Breast epithelium (tissue), 4 donors: ENCODE measurements around the gene MAN1C1. TPM values are rescaled to one million over a fixed set of nuclear protein-coding genes. Genes with fewer than 3 reads are reported as not detected.

Experiments used
- DNase-seq, 2 donors: peaks; one replicate each; pipeline ENCODE4 v3.0.0-alpha.2; 2019; ENCODE audit warnings: low spot score in 2 of 2
- H3K27ac ChIP-seq, 2 donors: fragments of 200-600 bp; sonication (generic) in 1 of 2; one replicate each; pipeline ENCODE4 v1.5.1; 2016 to 2019; ENCODE audit warnings: mild to moderate bottlenecking in 1 of 2
- H3K27me3 ChIP-seq, 2 donors: fragments of 200-600 bp; sonication (generic) in 1 of 2; one replicate each; pipeline versions ENCODE4 v1.5.1 to v1.6.0; 2017 to 2019; ENCODE audit warnings: control low read depth in 1 of 2, mild to moderate bottlenecking in 1 of 2
- H3K36me3 ChIP-seq: fragments of 200-600 bp; one replicate; pipeline ENCODE4 v1.5.1; 2019
- H3K4me1 ChIP-seq, 2 donors: fragments of 200-600 bp; sonication (generic); one replicate each; pipeline ENCODE4 v1.5.1; 2016 to 2019; ENCODE audit warnings: control low read depth in 1 of 2
- H3K4me3 ChIP-seq, 3 donors: fragments of 200-600 bp; sonication (generic); 1 replicate in 2 of 3; 2 replicates in 1 of 3; pipeline ENCODE4 v1.5.1; 2016 to 2019; ENCODE audit warnings: mild to moderate bottlenecking in 3 of 3, moderate library complexity in 2 of 3
- H3K9me3 ChIP-seq, 2 donors: fragments of 200-600 bp; sonication (generic) in 1 of 2; one replicate each; pipeline ENCODE4 v1.5.1; 2016 to 2019; ENCODE audit warnings: control low read depth in 1 of 2
- CTCF ChIP-seq, 3 donors: fragments of 450-650 bp; IDR thresholded peaks; one replicate each; pipeline ENCODE4 v1.5.1; 2016 to 2017; ENCODE audit warnings: antibody characterized with exemption in 3 of 3, mild to moderate bottlenecking in 3 of 3, moderate library complexity in 3 of 3
- POLR2A ChIP-seq: fragments of 450-650 bp; IDR thresholded peaks from one replicate; pipeline ENCODE4 v1.6.1; 2016; ENCODE audit warnings: antibody characterized with exemption, mild to moderate bottlenecking, moderate library complexity
- POLR2AphosphoS5 ChIP-seq, 3 donors: sonication (generic); formaldehyde crosslinking; IDR thresholded peaks; one replicate each; pipeline ENCODE4 v1.6.1; 2017; ENCODE audit warnings: antibody characterized with exemption in 3 of 3
- intact Hi-C: fragments of 100-400 bp; cut with DNase I; formaldehyde crosslinking; loops from one replicate; pipeline ENCODE4 v1.15.1; 2023; ENCODE audit warnings: low total_unique reads
- total RNA-seq, 3 donors: library from RNA; depleted of rRNA; stranded (reverse); fragments of >200 nt; gene quantifications; one replicate each; pipeline ENCODE4 v1.1.0, GENCODE V29; 2016

MAN1C1 gene
- total RNA-seq, 3 donors from 2014 or later: 6.7 to 13.8 (median 6.9) TPM

- Histone ChIP-seq H3K27ac (peak overlapping the region; percentile 63 to 68), H3K9me3 (no peaks in the 10 kb centered on the region), H3K27me3 (no peaks in the 10 kb centered on the region), H3K36me3 (no peaks in the 10 kb centered on the region), H3K4me3 (peak overlapping the region in 1 of 3 donors; percentile 31), H3K4me1 (no peaks in the 10 kb centered on the region)
- peak in 1 of 2 donors; percentile 53 for DNase-seq
- intact Hi-C loops: no loop called here
- no peak for TF ChIP-seq POLR2A
- no peak for TF ChIP-seq CTCF (IDR thresholded peaks at IDR 0.05)
- TF ChIP-seq POLR2AphosphoS5 (IDR thresholded peaks at IDR 0.05): no peak
Measured at GRCh38 chr1:25748531-25749205, 132.1 kb downstream of the MAN1C1 start.

GRCh38 chr1:25750923-25751605 lies 134.5 kb downstream of the MAN1C1 start:
- Histone ChIP-seq H3K36me3 (no peaks in the 10 kb centered on the region), H3K9me3 (no peaks in the 10 kb centered on the region), H3K4me1 (no peaks in the 10 kb centered on the region), H3K27ac (no peak overlapping the region), H3K4me3 (no peak overlapping the region), H3K27me3 (no peaks in the 10 kb centered on the region)
- no peak for DNase-seq
- intact Hi-C loops: no loop called here
- TF ChIP-seq CTCF (IDR thresholded peaks at IDR 0.05) (no peak), POLR2AphosphoS5 (IDR thresholded peaks at IDR 0.05) (no peak), POLR2A (no peak)

GRCh38 chr1:25754470-25755181 lies 138.0 kb downstream of the MAN1C1 start:
- Histone ChIP-seq H3K4me1 (no peaks in the 10 kb centered on the region), H3K27me3 (no peaks in the 10 kb centered on the region), H3K27ac (no peak overlapping the region), H3K36me3 (no peaks in the 10 kb centered on the region), H3K9me3 (no peaks in the 10 kb centered on the region), H3K4me3 (no peak overlapping the region)
- no peak for DNase-seq
- intact Hi-C loops: no loop called here
- TF ChIP-seq CTCF (IDR thresholded peaks at IDR 0.05): no peak
- no peak for TF ChIP-seq POLR2A
- TF ChIP-seq POLR2AphosphoS5 (IDR thresholded peaks at IDR 0.05): no peak

GRCh38 chr1:25755475-25756125 lies 139.0 kb downstream of the MAN1C1 start:
- no peak for DNase-seq
- Histone ChIP-seq H3K36me3 (no peaks in the 10 kb centered on the region), H3K27ac (no peak overlapping the region), H3K27me3 (no peaks in the 10 kb centered on the region), H3K4me1 (no peaks in the 10 kb centered on the region), H3K9me3 (no peaks in the 10 kb centered on the region), H3K4me3 (no peak overlapping the region)
- TF ChIP-seq POLR2A: no peak
- no peak for TF ChIP-seq CTCF (IDR thresholded peaks at IDR 0.05)
- TF ChIP-seq POLR2AphosphoS5 (IDR thresholded peaks at IDR 0.05): no peak
- intact Hi-C loops: no loop called here
